Stimulated activated CD4-positive, alpha-beta T cell treated with anti-CD3 and anti-CD28 coated beads, Interleukin-15, amount 100 ng/mL, for 24 hours (primary cell): ENCODE measurements around the gene TMUB2.
"Not testable (repeated sequence)": the region's sequence is repeated elsewhere in the genome, so short reads cannot be mapped to it uniquely, and the experiment has no call there.

ENCODE experiments used
- DNase-seq: peaks from one replicate; pipeline ENCODE4 v3.0.0-alpha.2; 2020

The TMUB2 gene

DNA sequence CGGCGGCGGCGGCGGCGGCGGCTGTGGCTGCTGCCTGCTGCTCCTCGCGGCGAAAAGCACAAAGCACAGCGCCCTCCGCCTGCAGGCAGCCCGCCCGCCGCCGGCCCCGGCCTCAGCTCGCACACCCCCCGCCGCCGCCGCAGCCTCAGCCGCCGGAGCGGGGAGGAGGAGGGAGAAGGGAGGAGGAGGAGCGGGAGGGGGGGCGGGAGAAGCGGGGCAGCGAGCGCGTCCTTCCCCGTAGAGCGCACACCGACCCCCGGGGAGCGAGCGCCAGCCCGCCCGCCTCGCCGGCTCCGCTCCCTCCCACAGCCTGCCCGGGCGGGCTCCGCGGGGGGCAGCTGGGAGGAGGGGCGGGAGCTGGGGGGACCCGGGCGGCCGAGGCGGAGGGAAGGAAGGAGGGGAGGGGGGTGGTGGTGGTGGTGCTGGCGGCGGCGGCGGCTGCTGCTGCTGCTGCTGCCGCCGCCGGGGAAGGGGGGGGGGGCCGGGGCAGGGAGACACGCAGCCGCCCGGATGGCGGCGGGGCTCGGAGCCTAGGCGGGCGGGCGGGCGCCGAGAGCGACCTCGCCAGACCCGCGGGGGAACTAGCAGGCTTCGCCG is 32.9 kb downstream of the TMUB2 start, which contains the start of gene UBTF:
UBTF (minus strand) TSS at position 60 of the 597 bp plus-strand sequence. CDS start 1,446 bp downstream, outside the sequence.
- DNase-seq, result peak; percentile 68

DNA sequence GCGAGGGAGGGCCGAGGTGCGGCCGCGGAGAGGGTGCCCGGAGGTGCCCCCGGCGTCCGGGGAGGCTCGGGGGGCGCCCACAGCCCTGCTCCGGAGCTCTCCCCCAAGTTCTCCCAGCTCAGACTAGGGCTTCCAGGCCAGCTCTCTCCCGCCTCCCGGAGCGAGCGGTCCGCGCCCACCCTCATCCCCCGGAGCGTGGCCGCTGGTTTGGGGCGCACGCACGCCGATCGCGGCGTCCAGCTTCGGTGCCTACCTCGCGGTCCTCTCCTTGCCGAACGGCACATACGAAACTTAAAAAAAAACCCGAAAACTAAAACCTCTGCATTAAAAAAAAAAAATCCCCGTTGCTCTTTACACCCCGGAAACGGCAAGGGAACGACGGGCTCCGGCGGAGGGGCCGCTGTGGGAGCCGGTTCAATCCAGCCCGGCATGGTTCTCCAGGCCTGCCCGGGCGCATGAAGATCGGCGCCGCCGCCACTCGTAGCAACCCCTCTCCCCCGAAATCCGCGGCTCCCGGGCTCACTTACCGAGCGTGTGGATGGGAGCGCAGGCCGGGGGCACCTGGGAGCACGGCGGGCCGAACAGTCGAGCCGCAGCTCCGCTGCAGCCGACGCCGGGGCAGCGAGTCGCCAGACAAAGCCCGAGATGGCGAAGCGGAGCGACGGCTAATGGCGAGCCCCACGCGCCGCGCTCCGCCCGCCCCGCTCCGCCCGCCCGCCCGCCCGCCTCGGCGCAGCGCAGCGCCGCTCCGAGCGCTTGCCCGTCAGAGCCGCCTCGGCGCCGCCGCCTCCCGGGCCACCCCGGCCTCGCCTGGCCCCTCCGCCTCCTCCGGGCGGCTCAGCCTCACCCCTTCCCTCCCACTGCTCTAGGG is 33.7 kb downstream of the TMUB2 start:
- peak; percentile 64 for DNase-seq

DNA sequence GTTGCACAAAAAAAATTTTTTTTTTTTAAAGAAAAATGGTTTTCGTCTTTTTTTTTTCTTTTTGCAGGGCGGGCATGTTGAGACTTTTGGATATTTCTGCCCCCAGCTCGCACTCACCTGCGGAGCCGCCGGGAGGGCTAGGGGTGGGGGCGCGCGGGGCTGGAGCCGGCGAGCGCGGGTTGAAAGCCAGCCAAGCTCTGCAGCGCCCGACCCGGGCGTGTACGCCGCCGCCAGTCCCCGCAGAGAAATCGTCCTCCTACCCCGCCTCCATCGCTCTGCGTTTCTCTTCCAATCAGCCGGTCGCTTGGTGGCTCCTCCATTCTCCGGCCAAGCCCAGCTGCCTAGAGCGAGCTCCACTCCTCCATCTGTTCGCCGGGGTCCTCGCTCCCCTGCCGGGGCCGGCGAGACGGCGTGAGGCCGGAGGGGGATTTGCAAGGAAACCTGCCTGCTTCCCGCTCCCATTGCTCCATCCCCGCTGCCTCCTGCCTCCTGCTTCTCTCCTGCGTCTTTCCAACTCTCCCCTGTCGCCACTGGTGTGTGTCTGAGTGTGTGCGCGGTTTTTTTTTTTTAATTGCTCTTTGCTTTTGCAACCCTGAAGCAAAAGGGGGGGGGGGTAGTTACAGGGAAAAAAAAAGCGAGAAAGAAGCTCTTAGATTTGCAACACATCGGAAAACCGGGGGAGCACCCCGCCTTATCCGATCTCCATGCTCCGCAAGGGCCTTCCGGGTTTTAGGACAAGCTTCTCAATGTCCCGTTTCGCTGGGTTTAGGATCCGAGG is 34.5 kb downstream of the TMUB2 start:
- DNase-seq, result peak; percentile 77

DNA sequence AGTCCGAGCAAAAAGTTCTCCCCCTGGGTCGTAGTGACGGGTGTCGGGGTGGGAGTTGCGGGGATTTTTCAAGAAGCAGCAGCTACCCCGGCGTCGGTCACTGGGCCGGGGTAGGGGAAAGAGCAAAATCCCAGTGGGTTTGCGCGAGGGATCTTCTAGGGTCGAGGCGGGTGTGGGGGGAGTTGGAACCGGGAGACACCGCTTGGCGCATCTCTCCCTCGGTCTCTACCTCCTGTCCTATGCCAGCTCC is 35.0 kb downstream of the TMUB2 start:
- DNase-seq, result no peak

DNA sequence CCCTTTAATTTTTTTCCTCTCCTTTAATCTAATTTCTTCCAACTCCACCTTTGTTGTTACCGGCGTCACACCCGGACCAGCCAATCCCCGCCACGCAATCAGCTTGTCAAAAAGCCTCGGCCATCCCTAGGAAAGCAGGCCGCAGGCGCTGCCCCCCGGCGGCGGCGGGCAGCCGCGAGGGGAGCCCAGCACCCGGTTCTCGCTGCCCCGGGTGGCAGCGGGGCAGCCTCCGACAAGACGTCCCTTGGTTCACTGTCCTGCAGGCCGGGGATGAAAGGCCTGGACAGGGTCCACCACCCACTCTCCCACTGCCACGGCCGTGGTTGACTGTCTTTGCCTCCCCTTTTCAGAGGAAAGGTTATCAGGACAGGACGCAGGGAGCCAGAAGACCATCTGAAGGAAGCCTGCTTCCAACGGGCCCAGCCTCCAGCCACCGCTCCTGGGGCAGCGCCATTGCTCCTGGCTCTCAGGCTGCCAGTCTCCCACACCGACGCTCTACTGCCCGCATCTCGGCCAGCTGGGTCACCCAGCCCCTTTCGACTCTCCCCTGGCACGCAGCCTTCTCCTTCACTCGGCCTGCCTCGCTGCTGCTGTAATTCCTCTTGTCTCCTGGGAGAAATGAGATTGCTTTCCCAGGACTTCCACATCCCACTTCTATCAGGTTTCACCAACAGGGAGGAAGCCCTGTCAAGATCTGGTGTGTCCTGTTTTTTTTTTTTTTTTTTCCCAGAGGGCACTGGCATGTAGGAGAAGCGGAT is 35.5 kb downstream of the TMUB2 start:
- DNase-seq, result peak; percentile 75

DNA sequence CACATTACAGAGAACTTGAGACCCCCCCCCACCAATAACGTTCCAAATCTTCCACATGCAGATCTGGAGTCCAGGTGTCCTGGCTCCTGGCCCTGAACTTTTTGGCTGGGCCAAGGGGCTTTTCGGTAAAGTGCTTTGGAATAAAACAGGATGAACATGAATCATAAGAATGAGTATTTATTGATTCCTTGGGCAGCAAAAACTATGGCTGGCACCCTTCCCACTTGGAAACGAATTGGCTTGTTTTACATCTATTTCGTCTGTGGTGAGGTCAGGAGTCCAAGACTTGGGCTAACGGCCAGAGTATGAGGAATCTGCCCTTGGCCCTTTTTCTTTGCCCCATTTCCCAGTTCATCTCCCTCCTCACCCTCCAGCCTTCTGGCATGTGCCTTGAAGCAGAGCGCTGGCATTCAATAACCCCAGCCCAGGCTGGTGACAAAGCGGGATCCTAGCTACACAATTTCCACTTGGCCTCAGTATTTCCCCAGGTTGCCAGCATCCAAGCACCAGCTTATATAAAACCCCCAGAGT is 36.8 kb downstream of the TMUB2 start:
- DNase-seq, result no peak

DNA sequence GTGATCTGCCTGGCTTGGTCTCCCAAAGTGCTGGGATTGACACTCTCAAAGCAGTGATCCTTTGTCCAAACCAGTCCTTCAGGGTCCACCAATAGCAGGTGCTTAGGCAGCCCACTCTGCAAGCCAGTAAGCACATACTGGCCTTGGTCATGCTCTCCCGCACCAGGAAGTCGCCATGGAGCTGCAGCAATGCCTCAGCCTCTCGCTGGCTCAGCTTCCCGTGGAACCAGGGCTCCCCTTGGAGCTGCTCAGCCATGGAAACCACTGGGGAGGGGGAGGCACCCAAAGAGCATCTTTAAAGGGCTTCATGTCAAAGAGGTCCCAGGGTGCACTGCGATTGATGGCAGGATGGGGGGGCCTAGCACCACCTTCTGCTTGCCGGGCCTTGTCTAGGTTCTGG is 42.3 kb downstream of the TMUB2 start:
- DNase-seq, result no peak

DNA sequence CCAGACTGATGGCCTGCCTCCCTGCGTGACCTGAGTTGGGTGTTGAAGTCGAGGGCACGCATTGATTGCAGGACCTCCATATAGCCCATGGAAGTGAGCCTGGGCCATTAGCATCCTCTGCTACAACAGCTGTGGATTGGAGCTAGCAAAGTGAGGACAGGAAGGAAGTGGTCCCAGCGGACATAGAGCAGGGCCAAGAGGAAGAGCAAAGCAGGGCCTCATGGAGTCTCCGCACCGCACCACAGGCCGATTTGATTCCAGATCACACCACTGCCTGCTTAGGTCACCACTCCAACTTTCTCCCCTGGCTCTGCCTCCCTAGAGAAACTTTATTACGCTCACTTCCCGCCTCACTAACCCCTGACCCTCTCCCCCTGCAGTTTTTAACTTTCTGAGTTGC is 43.4 kb downstream of the TMUB2 start:
- DNase-seq, result no peak

DNA sequence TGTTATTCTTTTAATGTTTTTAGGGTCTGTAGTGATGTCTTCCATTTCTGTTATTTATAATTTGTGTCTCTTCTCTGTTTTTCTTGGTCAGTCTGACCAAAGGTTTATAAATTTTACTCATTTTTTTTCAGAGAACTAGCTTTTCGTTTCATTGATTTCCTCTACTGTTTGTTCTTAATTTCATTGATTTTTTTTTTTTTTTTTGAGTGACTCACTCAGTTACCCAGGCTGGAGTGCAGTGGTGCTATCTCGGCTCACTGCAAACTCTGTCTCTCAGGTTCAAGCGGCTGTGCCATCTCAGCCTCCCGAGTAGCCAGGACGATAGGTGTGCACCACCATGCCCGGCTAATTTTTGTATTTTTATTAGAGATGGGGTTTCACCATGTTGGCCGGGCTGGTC is 45.3 kb downstream of the TMUB2 start:
- DNase-seq, result no peak

DNA sequence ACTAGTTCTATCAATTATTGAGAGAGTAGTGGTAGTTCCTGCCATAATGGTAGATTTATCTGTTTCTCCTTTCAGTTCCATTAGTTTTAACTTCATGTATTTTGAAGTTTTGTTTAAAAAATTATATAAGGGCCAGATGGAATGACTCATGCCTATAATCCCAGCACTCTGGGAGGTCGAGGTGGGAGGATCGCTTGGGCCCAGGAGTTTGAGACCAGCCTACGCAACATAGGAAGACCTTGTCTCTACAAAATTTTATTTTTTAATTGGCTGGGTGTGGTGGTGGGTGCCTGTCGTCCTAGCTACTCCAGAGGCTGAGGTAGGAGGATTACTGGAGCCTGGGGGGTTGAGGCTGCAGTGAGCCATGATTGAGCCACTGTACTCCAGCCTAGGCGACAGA is 46.8 kb downstream of the TMUB2 start:
- no peak for DNase-seq

DNA sequence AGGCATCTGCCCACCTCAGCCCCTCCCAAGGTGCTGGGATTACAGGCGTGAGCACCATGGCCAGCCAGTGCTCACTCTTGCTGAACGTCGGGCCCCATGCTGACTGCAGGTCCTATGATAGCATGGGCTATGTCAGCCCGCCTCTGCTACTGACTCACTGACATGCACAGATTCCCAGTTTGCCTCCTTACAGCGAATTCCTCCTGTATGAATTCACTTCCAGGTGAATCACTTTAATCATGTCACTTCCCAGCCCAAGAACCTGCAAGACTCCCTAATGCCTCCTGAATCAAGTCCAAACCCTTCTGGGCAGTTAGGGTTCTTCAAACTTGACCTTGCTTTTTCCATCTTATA is 48.8 kb downstream of the TMUB2 start:
- no peak for DNase-seq

DNA sequence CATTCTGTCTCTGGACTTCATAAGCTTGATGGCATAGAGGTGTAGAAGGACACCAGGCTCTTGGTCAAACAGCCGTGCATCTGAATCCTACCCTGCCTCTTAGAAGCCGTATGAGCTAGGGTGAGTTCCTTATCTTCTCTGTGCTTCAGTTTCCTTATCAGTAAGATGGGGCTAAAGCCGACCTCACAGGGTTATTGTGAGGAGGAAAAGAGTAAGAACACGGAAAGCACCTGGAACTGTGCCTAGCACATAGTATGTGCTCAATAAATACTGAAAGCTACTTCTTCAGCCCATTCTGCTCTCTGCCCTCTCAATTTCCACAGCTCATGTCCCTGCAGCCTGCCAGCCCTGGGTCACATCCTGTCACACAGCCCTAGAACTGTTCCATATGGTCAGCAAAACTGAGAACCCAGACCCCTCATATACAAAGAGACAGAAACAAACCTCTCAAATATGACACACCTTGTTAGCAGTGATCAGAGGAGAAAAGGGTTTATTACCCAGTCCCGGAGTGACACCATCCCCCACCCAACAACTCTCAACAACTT is 49.7 kb downstream of the TMUB2 start:
- no peak for DNase-seq

DNA sequence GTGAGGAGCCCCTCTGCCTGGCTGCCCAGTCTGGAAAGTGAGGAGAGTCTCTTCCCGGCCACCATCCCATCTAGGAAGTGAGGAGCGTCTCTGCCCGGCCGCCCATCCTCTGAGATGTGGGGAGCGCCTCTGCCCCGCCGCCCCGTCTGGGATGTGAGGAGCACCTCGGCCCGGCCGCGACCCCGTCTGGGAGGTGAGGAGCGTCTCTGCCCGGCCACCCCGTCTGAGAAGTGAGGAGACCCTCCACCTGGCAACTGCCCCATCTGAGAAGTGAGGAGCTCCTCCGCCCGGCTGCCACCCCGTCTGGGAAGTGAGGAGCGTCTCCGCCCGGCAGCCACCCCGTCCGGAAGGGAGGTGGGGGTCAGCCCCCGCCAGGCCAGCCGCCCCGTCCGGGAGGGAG is 51.1 kb downstream of the TMUB2 start:
- not testable (repeated sequence) for DNase-seq

DNA sequence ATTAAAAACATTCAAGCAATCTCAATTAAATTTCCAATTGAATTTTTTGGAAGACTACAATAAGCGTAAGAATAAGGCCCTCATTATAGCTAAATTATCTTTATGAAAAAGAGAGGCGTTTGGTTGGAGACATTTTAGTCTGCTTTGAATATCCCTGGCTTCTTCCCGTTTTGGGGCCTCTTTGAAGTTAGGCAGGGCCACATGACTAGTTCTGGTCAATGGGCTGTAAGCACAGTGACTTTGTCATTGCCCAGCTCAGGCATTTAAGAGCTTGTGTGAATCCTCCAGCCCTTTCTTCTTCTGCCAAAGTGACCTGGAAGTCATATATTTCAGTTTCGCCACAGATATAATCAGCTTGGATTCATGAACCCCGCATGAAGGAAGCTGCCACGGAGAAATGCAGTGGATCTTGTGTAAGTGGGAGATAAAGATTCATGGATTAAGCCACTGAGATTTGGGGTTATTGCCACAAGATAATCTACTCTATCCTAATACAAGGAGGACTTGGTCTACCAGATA is 54.4 kb downstream of the TMUB2 start:
- DNase-seq, result no peak
